K562 (cell line): ENCODE results near the gene PRRC2B. TPM values are rescaled to one million over a fixed set of nuclear protein-coding genes. Genes with fewer than 3 reads are reported as not detected.

Experiments used
- ATAC-seq: fragments of 200-7000 bp; cut with Tn5 transposase; 3 replicates; pipeline ENCODE4 v1.9.1; 2020; ENCODE audit warnings: moderate library complexity
- BruUV-seq: library from RNA; stranded (reverse); fragments of 400-500 nt; replicated peaks from 2 replicates; lab custom pipeline; 2021; lab: Mats Ljungman, UMichigan
- CTCF ChIA-PET: fragments of 300-600 bp; formaldehyde crosslinking; extraction: SDS; loops from one replicate; lab custom pipeline; 2021; ENCODE audit warnings: low intra/inter-chr PET ratio; lab: Yijun Ruan, JAX
- POLR2A ChIA-PET: fragments of 300-600, 350-650 bp; sonication (Branson Sonifier 250); formaldehyde crosslinking; extraction: SDS; loops from one replicate; lab custom pipeline; 2021; ENCODE audit warnings: antibody characterized with exemption, inconsistent platforms; lab: Yijun Ruan, JAX
- DNase-seq, 4 experiments: peaks; one replicate each; pipeline versions ENCODE4 v3.0.0 to v3.0.0-alpha.2; 2011 to 2018; ENCODE audit warnings: low spot score in 3 of 4, mixed read lengths in 3 of 4; ENCODE audit errors: extremely low read depth in 1 of 4
- FAIRE-seq: peaks from 2 replicates; lab custom pipeline; 2011; peaks lifted over from hg19 to GRCh38; lab: Jason Lieb, UNC
- H2AFZ ChIP-seq: 2 replicates; pipeline ENCODE4 v1.6.0; 2011; ENCODE audit warnings: low read depth, low read length, control low read depth, inconsistent platforms
- H3K27ac ChIP-seq: fragments of 200-600 bp; 3 replicates; pipeline ENCODE4 v1.8.0; 2011; ENCODE audit warnings: low read depth, mild to moderate bottlenecking, control low read depth, inconsistent platforms, low read length, moderate library complexity, mixed read lengths; ENCODE audit errors: extremely low read depth
- H3K27me3 ChIP-seq, 2 experiments: fragments of 300-600 bp in 1 of 2; 2 replicates in 1 of 2; 3 replicates in 1 of 2; pipeline versions ENCODE4 v1.6.0 to v1.8.0; 2011; ENCODE audit warnings: inconsistent platforms in 2 of 2, low read length in 2 of 2, mild to moderate bottlenecking in 1 of 2, mixed read lengths in 1 of 2, moderate library complexity in 1 of 2; ENCODE audit not compliant: control insufficient read depth in 2 of 2, insufficient read depth in 2 of 2
- H3K36me3 ChIP-seq: fragments of 300-600 bp; 3 replicates; pipeline ENCODE4 v1.8.0; 2011; ENCODE audit warnings: mild to moderate bottlenecking, low read length, inconsistent platforms; ENCODE audit not compliant: control insufficient read depth, insufficient read depth
- H3K4me1 ChIP-seq, 2 experiments: fragments of 200-600 bp in 1 of 2; replicated peaks in 1 of 2; 2 replicates in 1 of 2; 3 replicates in 1 of 2; pipeline versions ENCODE4 v1.5.1 to v1.8.0; 2011; ENCODE audit warnings: inconsistent platforms in 2 of 2, low read length in 2 of 2, mild to moderate bottlenecking in 1 of 2, mixed read lengths in 1 of 2, moderate library complexity in 1 of 2; ENCODE audit not compliant: control insufficient read depth in 2 of 2, insufficient read depth in 2 of 2
- H3K4me2 ChIP-seq: 2 replicates; pipeline ENCODE4 v1.6.1; 2011; ENCODE audit warnings: low read length, control low read depth, inconsistent platforms, mixed read lengths; ENCODE audit not compliant: insufficient read depth
- H3K4me3 ChIP-seq: fragments of 200-600 bp; sonication (generic), shearing (Covaris generic); 2 replicates; pipeline ENCODE4 v1.5.1; 2016; ENCODE audit warnings: control low read depth, inconsistent platforms
- H3K79me2 ChIP-seq: fragments of 200-600 bp; 3 replicates; pipeline ENCODE4 v1.8.0; 2011; ENCODE audit warnings: low read length, inconsistent platforms; ENCODE audit not compliant: control insufficient read depth, insufficient read depth
- H3K9ac ChIP-seq, 2 experiments: 2 replicates each; pipeline versions ENCODE4 v1.6.0 to v1.6.1; 2011; ENCODE audit warnings: low read depth in 2 of 2, low read length in 2 of 2, control low read depth in 1 of 2, inconsistent platforms in 1 of 2, mild to moderate bottlenecking in 1 of 2, mixed read lengths in 1 of 2; ENCODE audit not compliant: insufficient read depth in 1 of 2
- H3K9me1 ChIP-seq: one replicate; pipeline ENCODE4 v1.6.0; 2011; ENCODE audit warnings: inconsistent platforms, mild to moderate bottlenecking, low read length, moderate library complexity; ENCODE audit not compliant: control insufficient read depth, insufficient read depth
- H3K9me3 ChIP-seq: replicated peaks from 2 replicates; pipeline ENCODE4 v1.5.1; 2011; ENCODE audit warnings: low read depth, low read length, inconsistent platforms; ENCODE audit not compliant: control insufficient read depth, insufficient read depth
- H4K20me1 ChIP-seq: replicated peaks from 2 replicates; pipeline ENCODE4 v1.6.1; 2011; ENCODE audit warnings: low read length, inconsistent platforms, mixed read lengths; ENCODE audit not compliant: control insufficient read depth, insufficient read depth
- CCAR2 ChIP-seq: fragments of 200-400 bp; formaldehyde crosslinking; IDR thresholded peaks from 2 replicates; pipeline ENCODE4 v1.6.1; 2017; ENCODE audit warnings: mild to moderate bottlenecking, low read depth, low read length
- HDAC8 ChIP-seq: fragments of 450-650 bp; IDR thresholded peaks from 2 replicates; pipeline ENCODE4 v1.6.1; 2016; ENCODE audit warnings: mild to moderate bottlenecking, missing genetic modification characterization, moderate library complexity, missing compliant biosample characterization
- MLX ChIP-seq, 2 experiments: fragments of 450-650 bp in 1 of 2; sonication (generic) in 1 of 2; formaldehyde crosslinking; conservative IDR thresholded peaks; 2 replicates each; pipeline versions ENCODE4 v1.4.0 to v1.8.1; 2020 to 2022; ENCODE audit warnings: mild to moderate bottlenecking in 1 of 2, missing genetic modification reagents in 1 of 2
- PURB ChIP-seq: sonication (generic); formaldehyde crosslinking; IDR thresholded peaks from 2 replicates; pipeline ENCODE4 v1.9.0; 2021; ENCODE audit warnings: low read depth, mild to moderate bottlenecking, missing genetic modification reagents
- RBFOX2 ChIP-seq: fragments of 200-400 bp; formaldehyde crosslinking; IDR thresholded peaks from 2 replicates; pipeline ENCODE4 v1.6.1; 2017; ENCODE audit warnings: low read depth, mild to moderate bottlenecking, low read length, moderate library complexity
- SIRT6 ChIP-seq: IDR thresholded peaks from one replicate; pipeline ENCODE4 v1.6.1; 2012; ENCODE audit warnings: low read depth, mild to moderate bottlenecking, control low read depth, inconsistent platforms, low read length, moderate library complexity
- STAT5A ChIP-seq: IDR thresholded peaks from 2 replicates; pipeline ENCODE4 v1.6.1; 2012; ENCODE audit warnings: low read length, inconsistent platforms, borderline replicate concordance
- TCF15 ChIP-seq: fragments of 250-450 bp; sonication (Bioruptor Pico); IDR thresholded peaks from 2 replicates; pipeline ENCODE4 v1.8.0; 2022; ENCODE audit warnings: moderate library complexity, mild to moderate bottlenecking, inconsistent platforms
- TCFL5 ChIP-seq: fragments of 250-450 bp; sonication (Bioruptor Pico); conservative IDR thresholded peaks from 2 replicates; pipeline ENCODE4 v1.6.1; 2021; ENCODE audit warnings: mild to moderate bottlenecking, moderate library complexity, matching md5 sums
- THRB ChIP-seq: fragments of 450-650 bp; formaldehyde crosslinking; conservative IDR thresholded peaks from 2 replicates; pipeline ENCODE4 v1.4.0; 2022; ENCODE audit warnings: mild to moderate bottlenecking, missing genetic modification characterization
- ZNF586 ChIP-seq: fragments of 450-650 bp; formaldehyde crosslinking; conservative IDR thresholded peaks from 2 replicates; pipeline ENCODE4 v1.4.0; 2020; ENCODE audit warnings: mild to moderate bottlenecking, moderate library complexity
- ZSCAN32 ChIP-seq: fragments of 450-650 bp; formaldehyde crosslinking; IDR thresholded peaks from 2 replicates; pipeline ENCODE4 v1.4.0; 2020; ENCODE audit warnings: mild to moderate bottlenecking, moderate library complexity
- WGBS: fragments of 100-300 bp; shearing (Covaris generic); methylation state at CpG from one replicate; pipeline ENCODE4 v1.1.6; 2016; ENCODE audit warnings: low coverage, mixed read lengths; ENCODE audit not compliant: insufficient coverage; ENCODE audit errors: missing lambda C conversion rate; 5-methylcytosine and 5-hydroxymethylcytosine counted together
- in situ Hi-C: fragments of 300-500 bp; cut with MboI; formaldehyde crosslinking; loops from 4 replicates; pipeline ENCODE4 v1.15.0; 2018; ENCODE audit warnings: inconsistent platforms, mixed read lengths
- intact Hi-C: fragments of 100-400 bp; cut with micrococcal nuclease; formaldehyde crosslinking; loops from 2 replicates; pipeline ENCODE4 v1.14.2; 2022
- polyA plus RNA-seq, 8 experiments: library from polyadenylated mRNA; depleted of rRNA in 4 of 8; stranded (reverse) in 5 of 8; unstranded in 3 of 8; fragments of >200 nt; fragmentation: Nextera tagmentation in 2 of 8; fragmentation: Illumina TruSeq in 1 of 8; extraction: Ambion mirVana in 2 of 8; extraction: Trizol in 1 of 8; gene quantifications; 2 replicates each; pipeline versions ENCODE4 v1.2.1 to v1.2.3, GENCODE V29; 2011 to 2014; ENCODE audit warnings: inconsistent platforms in 1 of 8, missing spikeins in 1 of 8
- total RNA-seq, 7 experiments: library from RNA; depleted of rRNA in 6 of 7; stranded (reverse); fragments of >200 nt in 6 of 7; fragmentation: Illumina TruSeq in 2 of 7; extraction: Trizol in 2 of 7; gene quantifications; 2 replicates each; pipeline versions ENCODE4 v1.2.1 to v1.2.3, GENCODE V29; 2011 to 2021; ENCODE audit warnings: low replicate concordance in 1 of 7

The PRRC2B gene
- total and polyA plus RNA-seq, 9 of the 15 experiments (the other 6 are each of a cell fraction or from before 2014, with no cell fraction given), result 0.34 to 125 (median 30.9) TPM

DNA sequence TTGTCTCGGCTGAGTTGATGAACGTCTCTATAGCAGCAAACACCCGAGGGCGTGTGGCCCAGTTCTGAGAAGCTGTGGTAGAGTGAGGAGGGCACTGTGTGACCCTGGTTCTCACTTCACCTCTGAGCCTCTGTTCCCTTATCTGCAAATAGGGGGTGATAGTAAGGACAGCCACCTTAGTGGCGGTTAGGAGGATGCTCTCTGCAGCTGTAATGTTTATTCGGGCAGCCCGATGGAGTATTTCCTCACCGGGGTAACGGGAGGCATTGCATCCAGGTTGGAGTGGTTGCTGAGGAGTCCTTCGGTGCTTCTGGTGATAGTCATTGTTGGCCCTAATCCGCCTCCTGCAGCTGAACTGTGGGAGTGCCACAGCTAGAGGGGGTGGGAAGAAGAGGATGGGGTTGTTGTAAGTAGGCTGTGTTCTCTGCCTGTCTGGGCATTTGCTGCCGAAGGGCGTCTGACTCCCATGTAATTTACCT is 13.9 kb downstream of the PRRC2B start:
- Histone ChIP-seq H2AFZ (no peak overlapping the region), H3K4me1 (peaks cover 37 to 40% of the 10 kb centered on the region in 2 experiments; a peak in 4 of 5 replicates), H3K4me3 (no peak overlapping the region), H3K36me3 (peaks cover 25% of the 10 kb centered on the region; the same call in 2 of the 3 replicates), H4K20me1 (peaks cover 70% of the 10 kb centered on the region), H3K79me2 (peaks cover 98% of the 10 kb centered on the region), H3K4me2 (peak overlapping the region; percentile 33), H3K9ac (peak overlapping the region in 1 of 2 experiments; percentile 53; a peak in 1 of 4 replicates), H3K9me3 (no peaks in the 10 kb centered on the region), H3K27me3 (no peaks in the 10 kb centered on the region), H3K27ac (no peak overlapping the region), H3K9me1 (peaks cover 13% of the 10 kb centered on the region)
- peak; percentile 77 for ATAC-seq
- in situ Hi-C loops (no loop called here), intact Hi-C loops (loop anchor here (5.0 kb wide), 1 partner anchor 55 kb away; no protein-coding TSS in a partner anchor)
- peak; percentile 68 for FAIRE-seq
- WGBS, result 14% methylated on average over 13 of the region's 13 CpGs
- DNase-seq, result peak; percentile 34 to 61 (median 48)
- no TSS peak for BruUV-seq
- CTCF ChIA-PET, result interaction anchor here (1.4 kb wide), 1 partner anchor 58 kb away, joined by 8 read pairs; no protein-coding TSS in a partner anchor
- POLR2A ChIA-PET, result interaction anchor here (0.6 to 4.9 kb wide), 10 partner anchors 9 to 255 kb away, joined by 3 to 78 read pairs (median 4); no protein-coding TSS in a partner anchor
- TF ChIP-seq HDAC8 (tag) (no peak), TCF15 (CRISPR knock-in tag) (no peak), ZNF586 (CRISPR knock-in tag) (no peak), RBFOX2 (no peak), TCFL5 (no peak), THRB (no peak), PURB (no peak), CCAR2 (no peak), MLX (CRISPR knock-in tag; conservative IDR thresholded peaks at IDR 0.05) (no peak), ZSCAN32 (CRISPR knock-in tag) (no peak), STAT5A (no peak), SIRT6 (no peak)
